K562 (cell line): ENCODE results near the gene CSH1. TPM values are rescaled to one million over a fixed set of nuclear protein-coding genes. Genes with fewer than 3 reads are reported as not detected.
"Not testable (repeated sequence)": the region's sequence is repeated elsewhere in the genome, so short reads cannot be mapped to it uniquely, and the experiment has no call there.

Experiments used
- ATAC-seq: fragments of 200-7000 bp; cut with Tn5 transposase; 3 replicates; pipeline ENCODE4 v1.9.1; 2020; ENCODE audit warnings: moderate library complexity
- BruUV-seq: library from RNA; stranded (reverse); fragments of 400-500 nt; replicated peaks from 2 replicates; lab custom pipeline; 2021; lab: Mats Ljungman, UMichigan
- CTCF ChIA-PET: fragments of 300-600 bp; formaldehyde crosslinking; extraction: SDS; loops from one replicate; lab custom pipeline; 2021; ENCODE audit warnings: low intra/inter-chr PET ratio; lab: Yijun Ruan, JAX
- POLR2A ChIA-PET: fragments of 300-600, 350-650 bp; sonication (Branson Sonifier 250); formaldehyde crosslinking; extraction: SDS; loops from one replicate; lab custom pipeline; 2021; ENCODE audit warnings: antibody characterized with exemption, inconsistent platforms; lab: Yijun Ruan, JAX
- DNase-seq, 4 experiments: peaks; one replicate each; pipeline versions ENCODE4 v3.0.0 to v3.0.0-alpha.2; 2011 to 2018; ENCODE audit warnings: low spot score in 3 of 4, mixed read lengths in 3 of 4; ENCODE audit errors: extremely low read depth in 1 of 4
- FAIRE-seq: peaks from 2 replicates; lab custom pipeline; 2011; peaks lifted over from hg19 to GRCh38; lab: Jason Lieb, UNC
- H2AFZ ChIP-seq: 2 replicates; pipeline ENCODE4 v1.6.0; 2011; ENCODE audit warnings: low read depth, low read length, control low read depth, inconsistent platforms
- H3K27ac ChIP-seq: fragments of 200-600 bp; 3 replicates; pipeline ENCODE4 v1.8.0; 2011; ENCODE audit warnings: low read depth, mild to moderate bottlenecking, control low read depth, inconsistent platforms, low read length, moderate library complexity, mixed read lengths; ENCODE audit errors: extremely low read depth
- H3K27me3 ChIP-seq, 2 experiments: fragments of 300-600 bp in 1 of 2; 2 replicates in 1 of 2; 3 replicates in 1 of 2; pipeline versions ENCODE4 v1.6.0 to v1.8.0; 2011; ENCODE audit warnings: inconsistent platforms in 2 of 2, low read length in 2 of 2, mild to moderate bottlenecking in 1 of 2, mixed read lengths in 1 of 2, moderate library complexity in 1 of 2; ENCODE audit not compliant: control insufficient read depth in 2 of 2, insufficient read depth in 2 of 2
- H3K36me3 ChIP-seq: fragments of 300-600 bp; 3 replicates; pipeline ENCODE4 v1.8.0; 2011; ENCODE audit warnings: mild to moderate bottlenecking, low read length, inconsistent platforms; ENCODE audit not compliant: control insufficient read depth, insufficient read depth
- H3K4me1 ChIP-seq, 2 experiments: fragments of 200-600 bp in 1 of 2; replicated peaks in 1 of 2; 2 replicates in 1 of 2; 3 replicates in 1 of 2; pipeline versions ENCODE4 v1.5.1 to v1.8.0; 2011; ENCODE audit warnings: inconsistent platforms in 2 of 2, low read length in 2 of 2, mild to moderate bottlenecking in 1 of 2, mixed read lengths in 1 of 2, moderate library complexity in 1 of 2; ENCODE audit not compliant: control insufficient read depth in 2 of 2, insufficient read depth in 2 of 2
- H3K4me2 ChIP-seq: 2 replicates; pipeline ENCODE4 v1.6.1; 2011; ENCODE audit warnings: low read length, control low read depth, inconsistent platforms, mixed read lengths; ENCODE audit not compliant: insufficient read depth
- H3K4me3 ChIP-seq: fragments of 200-600 bp; sonication (generic), shearing (Covaris generic); 2 replicates; pipeline ENCODE4 v1.5.1; 2016; ENCODE audit warnings: control low read depth, inconsistent platforms
- H3K79me2 ChIP-seq: fragments of 200-600 bp; 3 replicates; pipeline ENCODE4 v1.8.0; 2011; ENCODE audit warnings: low read length, inconsistent platforms; ENCODE audit not compliant: control insufficient read depth, insufficient read depth
- H3K9ac ChIP-seq, 2 experiments: 2 replicates each; pipeline versions ENCODE4 v1.6.0 to v1.6.1; 2011; ENCODE audit warnings: low read depth in 2 of 2, low read length in 2 of 2, control low read depth in 1 of 2, inconsistent platforms in 1 of 2, mild to moderate bottlenecking in 1 of 2, mixed read lengths in 1 of 2; ENCODE audit not compliant: insufficient read depth in 1 of 2
- H3K9me1 ChIP-seq: one replicate; pipeline ENCODE4 v1.6.0; 2011; ENCODE audit warnings: inconsistent platforms, mild to moderate bottlenecking, low read length, moderate library complexity; ENCODE audit not compliant: control insufficient read depth, insufficient read depth
- H3K9me3 ChIP-seq: replicated peaks from 2 replicates; pipeline ENCODE4 v1.5.1; 2011; ENCODE audit warnings: low read depth, low read length, inconsistent platforms; ENCODE audit not compliant: control insufficient read depth, insufficient read depth
- H4K20me1 ChIP-seq: replicated peaks from 2 replicates; pipeline ENCODE4 v1.6.1; 2011; ENCODE audit warnings: low read length, inconsistent platforms, mixed read lengths; ENCODE audit not compliant: control insufficient read depth, insufficient read depth
- BHLHE40 ChIP-seq: IDR thresholded peaks from 2 replicates; pipeline ENCODE4 v1.6.1; 2011; ENCODE audit warnings: low read length, improper control_type of control experiment
- C11orf30 ChIP-seq: fragments of 450-650 bp; IDR thresholded peaks from 2 replicates; pipeline ENCODE4 v1.6.1; 2016; ENCODE audit warnings: low read depth, mild to moderate bottlenecking
- MAFF ChIP-seq: IDR thresholded peaks from 2 replicates; pipeline ENCODE4 v1.6.1; 2012; ENCODE audit warnings: low read length, improper control_type of control experiment
- MAFG ChIP-seq: fragments of 450-650 bp; conservative IDR thresholded peaks from 2 replicates; pipeline ENCODE4 v1.6.1; 2016; ENCODE audit warnings: missing genetic modification characterization, missing compliant biosample characterization
- MAFK ChIP-seq: IDR thresholded peaks from 2 replicates; pipeline ENCODE4 v1.6.1; 2011; ENCODE audit warnings: low read length, improper control_type of control experiment
- RAD21 ChIP-seq, 2 experiments: fragments of 250-450 bp in 1 of 2; fragments of 450-650 bp in 1 of 2; sonication (Bioruptor Pico) in 1 of 2; formaldehyde crosslinking in 1 of 2; IDR thresholded peaks in 1 of 2; conservative IDR thresholded peaks in 1 of 2; 2 replicates each; pipeline versions ENCODE4 v1.4.0 to v1.8.0; 2020 to 2022; ENCODE audit warnings: mild to moderate bottlenecking in 2 of 2, moderate library complexity in 1 of 2
- ZNF175 ChIP-seq: fragments of 200-800 bp; sonication (Bioruptor generic); IDR thresholded peaks from 2 replicates; pipeline ENCODE4 v1.6.1; 2016; ENCODE audit warnings: low read depth, mild to moderate bottlenecking, missing genetic modification characterization, missing compliant biosample characterization
- ZNF316 ChIP-seq: fragments of 450-650 bp; IDR thresholded peaks from 2 replicates; pipeline ENCODE4 v1.6.1; 2016
- WGBS: fragments of 100-300 bp; shearing (Covaris generic); methylation state at CpG from one replicate; pipeline ENCODE4 v1.1.6; 2016; ENCODE audit warnings: low coverage, mixed read lengths; ENCODE audit not compliant: insufficient coverage; ENCODE audit errors: missing lambda C conversion rate; 5-methylcytosine and 5-hydroxymethylcytosine counted together
- in situ Hi-C: fragments of 300-500 bp; cut with MboI; formaldehyde crosslinking; loops from 4 replicates; pipeline ENCODE4 v1.15.0; 2018; ENCODE audit warnings: inconsistent platforms, mixed read lengths
- intact Hi-C: fragments of 100-400 bp; cut with micrococcal nuclease; formaldehyde crosslinking; loops from 2 replicates; pipeline ENCODE4 v1.14.2; 2022
- polyA plus RNA-seq, 8 experiments: library from polyadenylated mRNA; depleted of rRNA in 4 of 8; stranded (reverse) in 5 of 8; unstranded in 3 of 8; fragments of >200 nt; fragmentation: Nextera tagmentation in 2 of 8; fragmentation: Illumina TruSeq in 1 of 8; extraction: Ambion mirVana in 2 of 8; extraction: Trizol in 1 of 8; gene quantifications; 2 replicates each; pipeline versions ENCODE4 v1.2.1 to v1.2.3, GENCODE V29; 2011 to 2014; ENCODE audit warnings: inconsistent platforms in 1 of 8, missing spikeins in 1 of 8
- total RNA-seq, 7 experiments: library from RNA; depleted of rRNA in 6 of 7; stranded (reverse); fragments of >200 nt in 6 of 7; fragmentation: Illumina TruSeq in 2 of 7; extraction: Trizol in 2 of 7; gene quantifications; 2 replicates each; pipeline versions ENCODE4 v1.2.1 to v1.2.3, GENCODE V29; 2011 to 2021; ENCODE audit warnings: low replicate concordance in 1 of 7
- TF ChIP-seq, protein P1 (sequence below), 3 experiments: IDR thresholded peaks in 2 of 3; conservative IDR thresholded peaks in 1 of 3; 2 replicates each; pipeline ENCODE4 v1.5.1; 2011 to 2012; ENCODE audit warnings: low read length in 3 of 3, mild to moderate bottlenecking in 3 of 3, control low read depth in 2 of 3, improper control_type of control experiment in 1 of 3, inconsistent platforms in 1 of 3, low read depth in 1 of 3, mixed read lengths in 1 of 3, moderate library complexity in 1 of 3; ENCODE audit not compliant: insufficient read depth in 2 of 3
- TF ChIP-seq, protein P2 (sequence below): IDR thresholded peaks from 2 replicates; pipeline ENCODE4 v1.6.1; 2011; ENCODE audit warnings: borderline replicate concordance, low read depth, mild to moderate bottlenecking, moderate library complexity, low read length; ENCODE audit not compliant: insufficient read depth, poor library complexity, severe bottlenecking

Gene CSH1
- total and polyA plus RNA-seq, 9 of the 15 experiments (the other 6 are each of a cell fraction or from before 2014, with no cell fraction given) = not detected

DNA sequence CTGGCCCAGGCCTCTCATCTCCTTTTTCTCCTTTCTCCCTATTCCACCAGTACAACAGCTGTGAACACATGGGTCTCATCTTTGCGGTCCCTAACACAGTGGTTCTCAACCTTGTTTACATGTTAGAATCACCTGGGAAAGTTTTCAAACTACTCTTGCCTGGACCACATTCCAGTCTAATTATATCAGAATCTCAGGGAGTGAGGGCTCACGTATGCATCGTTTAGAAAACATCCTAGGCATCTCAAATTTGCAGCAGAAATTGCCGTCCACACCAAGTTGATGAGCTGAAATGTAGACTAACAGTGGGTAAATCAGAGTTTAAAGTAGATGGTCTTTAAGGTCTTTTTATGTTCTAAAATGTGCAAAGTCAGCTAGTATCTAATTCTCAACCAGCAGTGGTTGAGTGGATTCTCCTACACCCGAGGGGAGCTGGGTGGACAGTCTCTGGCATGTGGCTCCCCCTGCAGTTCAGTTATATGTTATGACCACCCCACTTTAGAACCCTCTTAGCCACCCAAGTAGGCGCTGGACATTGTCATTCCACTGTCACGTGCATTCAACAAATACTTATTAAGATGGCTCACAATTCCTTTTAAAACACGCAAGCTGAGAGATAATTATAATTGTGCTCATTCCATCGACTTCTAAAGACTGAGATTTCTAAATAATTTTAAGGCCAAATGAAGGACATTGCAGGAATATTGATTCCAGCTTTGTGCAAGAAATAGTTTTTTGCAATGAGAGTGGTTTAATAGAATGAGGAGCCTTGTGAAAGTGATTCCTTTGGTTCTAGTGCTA lies 26.7 kb downstream of the CSH1 start:
- H3K4me1 ChIP-seq, H3K27me3 ChIP-seq, H3K27ac ChIP-seq, H3K4me3 ChIP-seq, in situ Hi-C loops, H3K79me2 ChIP-seq, H3K9me3 ChIP-seq, H3K36me3 ChIP-seq, CTCF ChIA-PET, H3K9me1 ChIP-seq, H4K20me1 ChIP-seq, H3K9ac ChIP-seq, H3K4me2 ChIP-seq, intact Hi-C loops, H2AFZ ChIP-seq, FAIRE-seq, BruUV-seq: not testable (repeated sequence)
- 29% methylated on average over 8 of the region's 9 CpGs for WGBS
- POLR2A ChIA-PET = interaction anchor here (1.1 to 1.3 kb wide), 2 partner anchors 9 to 19 kb away, joined by 3 to 5 read pairs; no protein-coding TSS in a partner anchor
- ATAC-seq = peak; percentile 86
- TF ChIP-seq BHLHE40 (peak; percentile 25; the same call in 1 of the 2 replicates), ZNF175 (peak; percentile 39; the same call in 1 of the 2 replicates), ZNF316 (peak; percentile 89), MAFG (tag) (peak; percentile 79), MAFF (peak; percentile 74), C11orf30 (peak; percentile 81), MAFK (peak; percentile 70), RAD21 (CRISPR knock-in tag; conservative IDR thresholded peaks at IDR 0.05 in 1 of 2, IDR thresholded peaks at IDR 0.05 in 1 of 2) (peak in 1 of 2 experiments; percentile 26; a peak in 1 of 4 replicates)
- TF ChIP-seq, protein P1, sequence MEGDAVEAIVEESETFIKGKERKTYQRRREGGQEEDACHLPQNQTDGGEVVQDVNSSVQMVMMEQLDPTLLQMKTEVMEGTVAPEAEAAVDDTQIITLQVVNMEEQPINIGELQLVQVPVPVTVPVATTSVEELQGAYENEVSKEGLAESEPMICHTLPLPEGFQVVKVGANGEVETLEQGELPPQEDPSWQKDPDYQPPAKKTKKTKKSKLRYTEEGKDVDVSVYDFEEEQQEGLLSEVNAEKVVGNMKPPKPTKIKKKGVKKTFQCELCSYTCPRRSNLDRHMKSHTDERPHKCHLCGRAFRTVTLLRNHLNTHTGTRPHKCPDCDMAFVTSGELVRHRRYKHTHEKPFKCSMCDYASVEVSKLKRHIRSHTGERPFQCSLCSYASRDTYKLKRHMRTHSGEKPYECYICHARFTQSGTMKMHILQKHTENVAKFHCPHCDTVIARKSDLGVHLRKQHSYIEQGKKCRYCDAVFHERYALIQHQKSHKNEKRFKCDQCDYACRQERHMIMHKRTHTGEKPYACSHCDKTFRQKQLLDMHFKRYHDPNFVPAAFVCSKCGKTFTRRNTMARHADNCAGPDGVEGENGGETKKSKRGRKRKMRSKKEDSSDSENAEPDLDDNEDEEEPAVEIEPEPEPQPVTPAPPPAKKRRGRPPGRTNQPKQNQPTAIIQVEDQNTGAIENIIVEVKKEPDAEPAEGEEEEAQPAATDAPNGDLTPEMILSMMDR (IDR thresholded peaks at IDR 0.05 in 2 of 3, conservative IDR thresholded peaks at IDR 0.05 in 1 of 3; ENCODE audit: insufficient read depth in 2 of 3, low read depth in 1 of 3, low read length in 3 of 3) = peak; percentile 43 to 56 (median 45)
- TF ChIP-seq, protein P2, sequence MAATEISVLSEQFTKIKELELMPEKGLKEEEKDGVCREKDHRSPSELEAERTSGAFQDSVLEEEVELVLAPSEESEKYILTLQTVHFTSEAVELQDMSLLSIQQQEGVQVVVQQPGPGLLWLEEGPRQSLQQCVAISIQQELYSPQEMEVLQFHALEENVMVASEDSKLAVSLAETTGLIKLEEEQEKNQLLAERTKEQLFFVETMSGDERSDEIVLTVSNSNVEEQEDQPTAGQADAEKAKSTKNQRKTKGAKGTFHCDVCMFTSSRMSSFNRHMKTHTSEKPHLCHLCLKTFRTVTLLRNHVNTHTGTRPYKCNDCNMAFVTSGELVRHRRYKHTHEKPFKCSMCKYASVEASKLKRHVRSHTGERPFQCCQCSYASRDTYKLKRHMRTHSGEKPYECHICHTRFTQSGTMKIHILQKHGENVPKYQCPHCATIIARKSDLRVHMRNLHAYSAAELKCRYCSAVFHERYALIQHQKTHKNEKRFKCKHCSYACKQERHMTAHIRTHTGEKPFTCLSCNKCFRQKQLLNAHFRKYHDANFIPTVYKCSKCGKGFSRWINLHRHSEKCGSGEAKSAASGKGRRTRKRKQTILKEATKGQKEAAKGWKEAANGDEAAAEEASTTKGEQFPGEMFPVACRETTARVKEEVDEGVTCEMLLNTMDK = peak; percentile 18
- TF ChIP-seq, all 486 proteins: peak for 10; not testable (repeated sequence) for 476
- DNase-seq = peak; percentile 31 to 49 (median 44)
